Tibial artery (tissue), 4 donors: ENCODE data around the gene NEAT1.

Experiments used
- DNase-seq, 2 donors: peaks; one replicate each; pipeline ENCODE4 v3.0.0-alpha.2; 2019
- H3K27ac ChIP-seq, 2 donors: fragments of 200-600 bp; sonication (generic) in 1 of 2; 1 replicate in 1 of 2; 2 replicates in 1 of 2; pipeline ENCODE4 v1.5.1; 2018 to 2019; ENCODE audit warnings: mild to moderate bottlenecking in 1 of 2
- H3K27me3 ChIP-seq, 2 donors: fragments of 200-600 bp; sonication (generic) in 1 of 2; one replicate each; pipeline versions ENCODE4 v1.5.1 to v1.6.0; 2016 to 2019
- H3K36me3 ChIP-seq, 3 donors: fragments of 200-600 bp; sonication (generic) in 2 of 3; one replicate each; pipeline ENCODE4 v1.5.1; 2016 to 2019; ENCODE audit warnings: mild to moderate bottlenecking in 2 of 3
- H3K4me1 ChIP-seq, 4 donors: fragments of 200-600 bp; sonication (generic) in 2 of 4; 1 replicate in 3 of 4; 2 replicates in 1 of 4; pipeline ENCODE4 v1.5.1; 2016 to 2019
- H3K4me3 ChIP-seq, 2 donors: fragments of 200-600 bp; sonication (generic) in 1 of 2; 1 replicate in 1 of 2; 2 replicates in 1 of 2; pipeline ENCODE4 v1.5.1; 2018 to 2019; ENCODE audit warnings: mild to moderate bottlenecking in 2 of 2
- H3K9me3 ChIP-seq, 3 donors: fragments of 200-600 bp; sonication (generic) in 1 of 3; one replicate each; pipeline ENCODE4 v1.5.1; 2016 to 2019
- CTCF ChIP-seq, 2 experiments: fragments of 200-600 bp in 1 of 2; fragments of 450-650 bp in 1 of 2; IDR thresholded peaks; one replicate each; pipeline ENCODE4 v1.5.1; 2017 to 2019; ENCODE audit warnings: antibody characterized with exemption in 2 of 2, mild to moderate bottlenecking in 1 of 2, moderate library complexity in 1 of 2
- intact Hi-C: fragments of 100-400 bp; cut with DNase I; formaldehyde crosslinking; loops from one replicate; pipeline ENCODE4 v1.15.0; 2023; ENCODE audit warnings: low total_unique reads

The NEAT1 gene

GRCh38 chr11:65482306-65482850 is 59.8 kb downstream of the NEAT1 start:
- H3K4me3 ChIP-seq, result no peak overlapping the region
- DNase-seq, result no peak
- no peaks in the 10 kb centered on the region for H3K36me3 ChIP-seq
- TF ChIP-seq CTCF (IDR thresholded peaks at IDR 0.05), result no peak
- H3K27me3 ChIP-seq, result no peaks in the 10 kb centered on the region
- H3K4me1 ChIP-seq, result peaks cover 0 to 87% (median 54%) of the 10 kb centered on the region in 4 donors
- no peaks in the 10 kb centered on the region for H3K9me3 ChIP-seq
- peak overlapping the region; percentile 33 to 97 for H3K27ac ChIP-seq
- intact Hi-C loops, result no loop called here

- Histone ChIP-seq H3K9me3 (no peaks in the 10 kb centered on the region), H3K4me1 (peaks cover 15 to 86% (median 59%) of the 10 kb centered on the region in 4 donors), H3K27ac (peak overlapping the region; percentile 95 to 97), H3K4me3 (no peak overlapping the region), H3K36me3 (no peaks in the 10 kb centered on the region), H3K27me3 (no peaks in the 10 kb centered on the region)
- no peak for TF ChIP-seq CTCF (IDR thresholded peaks at IDR 0.05)
- no peak for DNase-seq
- intact Hi-C loops, result no loop called here
Measured at GRCh38 chr11:65485920-65486219, 63.3 kb downstream of the NEAT1 start.

DNA sequence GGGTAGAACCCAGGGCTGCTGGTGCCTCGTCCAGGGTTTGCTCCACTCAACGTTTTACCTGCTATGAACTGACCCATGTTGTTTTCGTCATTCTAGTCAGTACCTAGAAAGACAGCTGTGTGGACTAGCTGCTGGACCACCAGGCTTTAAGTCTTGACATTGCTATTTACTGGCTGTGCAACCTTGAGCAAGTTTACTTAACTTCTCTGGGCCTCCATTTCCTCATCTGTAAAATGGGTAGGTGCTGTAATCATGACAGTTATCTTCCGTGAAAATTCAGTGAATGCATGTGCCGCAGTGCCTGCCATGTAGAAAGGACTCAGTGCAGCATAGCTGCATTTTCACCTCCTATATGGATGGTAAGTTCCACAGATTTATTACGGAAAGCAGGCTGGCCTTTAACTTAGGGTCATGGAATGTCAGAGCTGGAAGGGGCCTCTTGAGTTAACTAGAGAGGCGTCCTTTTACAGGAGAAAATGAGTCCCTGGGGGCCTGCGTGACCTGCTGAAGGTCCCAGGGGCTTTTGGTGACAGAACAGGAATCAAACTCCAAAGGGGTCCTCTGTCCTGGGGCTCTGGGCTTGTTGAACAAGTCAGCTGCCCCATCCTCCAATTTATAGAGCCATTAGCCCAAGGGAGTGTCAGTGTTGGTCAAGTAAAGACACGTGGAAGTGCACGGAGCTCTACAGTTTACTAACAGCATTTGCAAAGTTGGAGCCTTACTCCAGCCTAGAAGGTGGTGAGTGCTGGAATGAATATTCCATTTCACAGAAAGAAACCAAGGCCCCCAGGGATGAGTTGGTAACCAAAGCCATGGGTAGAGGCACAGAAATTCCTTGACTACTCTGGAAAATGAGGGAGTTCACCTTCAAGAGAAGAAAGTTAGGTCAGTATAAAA is 64.2 kb downstream of the NEAT1 start:
- TF ChIP-seq CTCF (IDR thresholded peaks at IDR 0.05), result no peak
- Histone ChIP-seq H3K4me3 (peak overlapping the region in 1 of 2 donors; percentile 11), H3K4me1 (peaks cover 20 to 86% (median 59%) of the 10 kb centered on the region in 4 donors), H3K9me3 (no peaks in the 10 kb centered on the region), H3K27ac (peak overlapping the region; percentile 95 to 97), H3K36me3 (no peaks in the 10 kb centered on the region), H3K27me3 (no peaks in the 10 kb centered on the region)
- intact Hi-C loops, result no loop called here
- DNase-seq, result peak in 1 of 2 donors; percentile 63

DNA sequence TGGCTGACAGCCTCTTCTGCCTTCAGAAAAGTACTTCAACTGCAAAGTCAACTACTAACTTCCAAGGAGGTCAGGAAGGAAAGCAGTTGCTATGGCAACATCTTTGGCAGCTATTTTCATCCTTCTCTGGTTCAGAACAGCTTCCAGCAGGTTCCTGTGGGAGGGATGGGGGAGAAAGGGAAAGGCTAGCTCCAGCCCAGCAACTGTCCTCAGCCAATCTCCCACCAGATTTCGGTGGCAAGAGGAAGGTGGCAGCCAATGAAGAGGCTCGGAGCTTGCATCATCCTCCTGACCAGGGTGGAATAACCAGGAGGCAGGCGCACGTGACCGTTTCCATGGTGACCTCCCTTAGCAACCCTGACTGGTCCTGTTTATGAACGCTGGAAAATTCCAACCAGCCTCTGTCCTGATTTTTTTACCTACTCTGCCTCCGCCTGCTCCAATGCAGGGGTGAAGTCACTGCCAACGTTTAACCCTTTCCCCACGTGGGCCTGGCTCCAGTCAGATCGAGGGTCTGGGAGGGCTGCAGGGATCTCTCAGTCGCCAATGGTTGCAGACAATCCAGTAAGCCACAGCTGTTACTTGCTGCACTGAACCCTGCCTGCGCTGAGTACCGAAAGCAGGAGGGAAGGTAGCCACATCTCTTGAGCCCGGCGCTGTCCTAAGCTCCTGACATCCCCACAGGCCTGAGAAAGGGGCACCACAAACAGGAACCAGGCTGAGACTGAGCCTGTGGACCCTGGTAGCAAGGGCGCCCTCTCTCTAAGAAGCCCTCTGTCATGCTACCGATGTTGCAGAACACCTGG is 65.1 kb downstream of the NEAT1 start:
- TF ChIP-seq CTCF (IDR thresholded peaks at IDR 0.05), result peak in 1 of 2 experiments; percentile 27
- Histone ChIP-seq H3K36me3 (no peaks in the 10 kb centered on the region), H3K27me3 (no peaks in the 10 kb centered on the region), H3K27ac (peak overlapping the region; percentile 97 to 99), H3K9me3 (no peaks in the 10 kb centered on the region), H3K4me1 (peaks cover 20 to 87% (median 61%) of the 10 kb centered on the region in 4 donors), H3K4me3 (peak overlapping the region; percentile 29 to 39)
- intact Hi-C loops, result no loop called here
- peak; percentile 100 for DNase-seq

- Histone ChIP-seq H3K27me3 (no peaks in the 10 kb centered on the region), H3K27ac (peak overlapping the region; percentile 97 to 99), H3K4me1 (peaks cover 20 to 94% (median 69%) of the 10 kb centered on the region in 4 donors), H3K4me3 (peak overlapping the region; percentile 29 to 39), H3K36me3 (no peaks in the 10 kb centered on the region), H3K9me3 (no peaks in the 10 kb centered on the region)
- TF ChIP-seq CTCF (IDR thresholded peaks at IDR 0.05), result no peak
- DNase-seq, result peak; percentile 63 to 86
- intact Hi-C loops, result no loop called here
Measured at GRCh38 chr11:65488273-65489034, 65.9 kb downstream of the NEAT1 start.
